ENCODE data around the gene ARID5A. TPM values are rescaled to one million over a fixed set of nuclear protein-coding genes. Genes with fewer than 3 reads are reported as not detected.

The ARID5A gene
- total RNA-seq, 2 donors from 2014 or later, result 81.4 to 115 TPM

DNA sequence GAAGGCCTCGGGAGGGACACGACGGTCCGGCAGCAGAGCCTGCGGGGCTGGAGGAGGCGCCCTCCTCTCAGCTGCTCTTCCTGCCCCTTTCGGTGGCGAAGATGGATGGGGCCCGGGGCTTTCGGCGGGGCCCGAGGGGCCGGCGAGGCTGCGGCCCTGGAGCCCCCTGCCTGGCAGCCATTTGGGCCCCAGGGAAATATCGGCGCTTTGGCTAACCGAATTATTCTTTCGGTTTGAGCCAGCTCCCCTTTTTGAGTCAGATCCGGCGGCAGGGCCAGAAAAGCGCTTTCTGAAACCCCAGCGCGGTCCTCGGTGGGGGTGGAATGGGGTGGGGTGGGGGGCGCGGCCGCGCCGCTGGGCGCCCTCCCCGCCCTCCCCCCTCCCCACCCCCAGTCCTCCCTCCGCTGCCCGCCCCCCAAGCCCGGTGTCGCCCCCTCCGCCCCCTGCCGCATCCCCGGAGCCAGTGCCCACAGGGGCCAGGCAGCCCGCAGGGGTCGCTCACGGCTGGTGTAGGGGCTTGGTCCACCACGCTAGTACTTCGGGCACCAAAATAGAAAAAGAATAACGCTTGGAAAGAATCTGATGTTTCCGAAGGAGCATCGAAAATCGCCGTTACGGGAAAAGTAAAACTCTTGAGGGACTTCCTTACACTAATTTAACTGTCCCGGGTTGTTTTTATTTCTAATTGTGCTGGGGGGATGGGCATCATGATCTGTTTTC is 9.1 kb upstream of the ARID5A start:
- no peaks in the 10 kb centered on the region for H3K27me3 Mint-ChIP-seq
- H3K27ac Mint-ChIP-seq, result peak overlapping the region; percentile 94 to 95
- peak overlapping the region; percentile 83 for H3K4me3 Mint-ChIP-seq
- peaks cover 66 to 68% of the 10 kb centered on the region in 2 donors for H3K4me1 Mint-ChIP-seq (ENCODE audit: low read depth in 2 of 2)
- ATAC-seq (peak; percentile 54 to 69), DNase-seq (ENCODE audit: low spot score) (peak; percentile 89)
- no peaks in the 10 kb centered on the region for H3K36me3 Mint-ChIP-seq
- no peaks in the 10 kb centered on the region for H3K9me3 Mint-ChIP-seq

GRCh38 chr2:96528006-96528699 is 8.4 kb upstream of the ARID5A start:
- DNase-seq (ENCODE audit: low spot score) (peak; percentile 79), ATAC-seq (peak; percentile 54 to 71)
- Mint-ChIP-seq H3K27ac (peak overlapping the region; percentile 94 to 95), H3K4me3 (peak overlapping the region; percentile 83), H3K9me3 (no peaks in the 10 kb centered on the region), H3K4me1 (ENCODE audit: low read depth in 2 of 2) (peaks cover 66 to 69% of the 10 kb centered on the region in 2 donors), H3K27me3 (no peaks in the 10 kb centered on the region), H3K36me3 (no peaks in the 10 kb centered on the region)

GRCh38 chr2:96528700-96529375 is 7.7 kb upstream of the ARID5A start:
- Mint-ChIP-seq H3K27ac (peak overlapping the region; percentile 94 to 95), H3K4me3 (peak overlapping the region; percentile 83), H3K27me3 (no peaks in the 10 kb centered on the region), H3K9me3 (no peaks in the 10 kb centered on the region), H3K36me3 (no peaks in the 10 kb centered on the region), H3K4me1 (ENCODE audit: low read depth in 2 of 2) (peaks cover 63 to 67% of the 10 kb centered on the region in 2 donors)
- DNase-seq (ENCODE audit: low spot score), result no peak
- ATAC-seq, result no peak

DNA sequence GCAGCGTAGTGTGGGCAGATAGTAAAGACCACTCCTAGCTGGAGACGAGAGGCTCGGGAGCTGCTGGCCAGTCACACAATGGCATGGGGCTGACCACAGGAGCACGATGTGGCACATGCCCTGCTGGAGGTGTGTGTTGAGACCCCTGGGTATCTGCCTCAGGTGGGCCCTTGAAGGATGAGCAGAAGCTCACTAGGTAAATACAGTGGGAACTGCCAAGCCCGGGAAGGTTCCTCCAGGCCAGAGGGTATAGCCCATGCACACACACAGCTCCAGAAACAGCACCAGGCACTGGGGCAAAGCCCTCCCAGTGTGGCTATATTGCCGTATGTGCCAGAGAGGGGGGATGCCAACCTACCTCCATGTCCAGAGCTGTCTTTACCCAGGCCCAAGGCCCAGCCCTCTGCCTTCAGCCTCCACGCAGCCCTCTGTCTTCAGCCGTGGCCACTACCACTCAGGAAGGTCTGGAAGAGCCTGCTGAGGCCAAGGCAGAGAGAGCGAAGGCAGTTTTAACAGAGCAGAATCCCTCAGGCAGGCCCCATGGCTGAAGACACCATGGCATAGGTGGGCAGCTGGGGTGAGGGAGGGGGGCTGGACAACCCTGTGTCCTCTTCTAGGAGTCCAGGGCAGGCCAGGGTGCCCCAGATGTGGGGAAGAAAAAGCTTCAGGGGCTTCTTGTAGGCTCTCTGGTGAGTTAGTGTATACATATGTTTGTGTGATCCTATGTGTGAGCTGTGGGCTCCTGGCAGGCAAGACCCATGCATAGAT is 7.0 kb upstream of the ARID5A start:
- no peaks in the 10 kb centered on the region for H3K9me3 Mint-ChIP-seq
- peak overlapping the region; percentile 83 for H3K4me3 Mint-ChIP-seq
- H3K36me3 Mint-ChIP-seq, result no peaks in the 10 kb centered on the region
- peaks cover 61 to 65% of the 10 kb centered on the region in 2 donors for H3K4me1 Mint-ChIP-seq (ENCODE audit: low read depth in 2 of 2)
- DNase-seq (ENCODE audit: low spot score), result no peak
- H3K27me3 Mint-ChIP-seq, result no peaks in the 10 kb centered on the region
- H3K27ac Mint-ChIP-seq, result peak overlapping the region; percentile 94 to 95
- no peak for ATAC-seq

GRCh38 chr2:96530144-96530430 is 6.5 kb upstream of the ARID5A start:
- ATAC-seq, result no peak
- no peaks in the 10 kb centered on the region for H3K36me3 Mint-ChIP-seq
- H3K4me1 Mint-ChIP-seq (ENCODE audit: low read depth in 2 of 2), result peaks cover 61 to 62% of the 10 kb centered on the region in 2 donors
- H3K4me3 Mint-ChIP-seq, result peak overlapping the region; percentile 83
- peak overlapping the region; percentile 94 to 95 for H3K27ac Mint-ChIP-seq
- DNase-seq (ENCODE audit: low spot score), result no peak
- no peaks in the 10 kb centered on the region for H3K27me3 Mint-ChIP-seq
- no peaks in the 10 kb centered on the region for H3K9me3 Mint-ChIP-seq

GRCh38 chr2:96530474-96531357 is 5.8 kb upstream of the ARID5A start:
- Mint-ChIP-seq H3K4me3 (peak overlapping the region; percentile 83), H3K4me1 (ENCODE audit: low read depth in 2 of 2) (peaks cover 67% of the 10 kb centered on the region in 2 donors), H3K9me3 (no peaks in the 10 kb centered on the region), H3K36me3 (no peaks in the 10 kb centered on the region), H3K27ac (peak overlapping the region; percentile 94 to 98), H3K27me3 (no peaks in the 10 kb centered on the region)
- DNase-seq (ENCODE audit: low spot score), result no peak
- no peak for ATAC-seq

DNA sequence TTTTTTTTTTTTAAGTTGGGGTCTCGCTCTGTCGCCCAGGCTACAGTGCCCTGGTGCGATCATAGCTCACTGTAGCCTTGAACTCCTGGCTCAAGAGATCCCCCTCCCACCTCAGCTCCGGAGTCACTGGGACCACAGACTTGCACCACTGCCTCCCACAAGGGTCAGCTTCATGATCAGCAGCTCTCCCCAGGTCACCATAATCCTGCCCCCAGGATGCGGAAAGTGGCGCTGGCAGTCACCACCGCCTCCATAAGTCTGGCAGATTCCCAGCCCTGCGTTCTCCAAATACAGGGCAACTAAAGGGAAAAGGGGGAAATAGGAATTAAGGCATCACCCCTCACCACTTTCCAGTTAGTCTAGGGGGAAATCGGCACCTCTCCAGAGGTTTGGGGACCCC is 5.2 kb upstream of the ARID5A start:
- ATAC-seq (no peak), DNase-seq (ENCODE audit: low spot score) (no peak)
- no peaks in the 10 kb centered on the region for H3K9me3 Mint-ChIP-seq
- H3K27me3 Mint-ChIP-seq, result no peaks in the 10 kb centered on the region
- H3K27ac Mint-ChIP-seq, result peak overlapping the region; percentile 94 to 98
- H3K4me3 Mint-ChIP-seq, result peak overlapping the region; percentile 82
- H3K36me3 Mint-ChIP-seq, result no peaks in the 10 kb centered on the region
- H3K4me1 Mint-ChIP-seq (ENCODE audit: low read depth in 2 of 2), result peaks cover 68 to 74% of the 10 kb centered on the region in 2 donors

DNA sequence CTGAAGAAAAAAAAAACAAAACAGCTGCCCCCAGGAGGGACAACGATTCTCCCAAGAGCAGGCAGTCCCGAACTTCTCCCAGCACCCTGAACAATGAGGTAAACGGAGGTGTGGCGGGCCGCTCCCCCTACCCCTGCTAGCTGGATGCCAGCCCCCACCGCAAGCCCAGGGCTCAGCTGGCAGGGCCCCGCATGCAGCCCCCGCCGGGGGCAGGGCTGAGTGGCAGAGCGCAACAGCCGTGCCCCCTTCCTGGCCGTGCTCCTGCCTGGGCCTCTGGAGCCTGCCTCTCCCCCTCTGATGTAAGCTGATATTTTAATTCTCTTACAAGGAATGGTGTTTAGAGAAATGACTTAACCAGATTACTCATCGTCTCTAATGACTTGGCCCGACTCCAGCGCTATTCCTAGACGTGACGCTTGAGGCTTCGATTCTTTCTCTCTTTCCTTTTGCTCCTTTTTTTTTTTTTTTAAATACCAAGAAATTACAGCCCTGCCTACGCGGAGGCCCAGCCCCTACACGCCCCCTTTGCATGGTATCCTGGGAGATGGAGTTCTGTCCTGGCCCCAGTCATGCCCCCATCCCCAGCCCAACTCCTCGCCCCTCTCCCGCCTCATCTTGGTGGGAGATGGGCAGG is 4.6 kb upstream of the ARID5A start:
- no peaks in the 10 kb centered on the region for H3K9me3 Mint-ChIP-seq
- peak; percentile 50 to 61 for ATAC-seq
- peak overlapping the region; percentile 94 to 98 for H3K27ac Mint-ChIP-seq

GRCh38 chr2:96532641-96533291 is 3.8 kb upstream of the ARID5A start:
- no peaks in the 10 kb centered on the region for H3K9me3 Mint-ChIP-seq
- H3K4me3 Mint-ChIP-seq, result peak overlapping the region; percentile 82
- ATAC-seq (no peak), DNase-seq (ENCODE audit: low spot score) (no peak)
- H3K27ac Mint-ChIP-seq, result peak overlapping the region; percentile 94 to 98
- no peaks in the 10 kb centered on the region for H3K36me3 Mint-ChIP-seq
- H3K27me3 Mint-ChIP-seq, result no peaks in the 10 kb centered on the region
- peaks cover 62 to 66% of the 10 kb centered on the region in 2 donors for H3K4me1 Mint-ChIP-seq (ENCODE audit: low read depth in 2 of 2)

More for the DNA sequence above, 4.6 kb upstream of the ARID5A start:
- peak overlapping the region; percentile 82 for H3K4me3 Mint-ChIP-seq
- DNase-seq (ENCODE audit: low spot score), result peak; percentile 88
- H3K36me3 Mint-ChIP-seq, result no peaks in the 10 kb centered on the region
- no peaks in the 10 kb centered on the region for H3K27me3 Mint-ChIP-seq
- peaks cover 64 to 69% of the 10 kb centered on the region in 2 donors for H3K4me1 Mint-ChIP-seq (ENCODE audit: low read depth in 2 of 2)

DNA sequence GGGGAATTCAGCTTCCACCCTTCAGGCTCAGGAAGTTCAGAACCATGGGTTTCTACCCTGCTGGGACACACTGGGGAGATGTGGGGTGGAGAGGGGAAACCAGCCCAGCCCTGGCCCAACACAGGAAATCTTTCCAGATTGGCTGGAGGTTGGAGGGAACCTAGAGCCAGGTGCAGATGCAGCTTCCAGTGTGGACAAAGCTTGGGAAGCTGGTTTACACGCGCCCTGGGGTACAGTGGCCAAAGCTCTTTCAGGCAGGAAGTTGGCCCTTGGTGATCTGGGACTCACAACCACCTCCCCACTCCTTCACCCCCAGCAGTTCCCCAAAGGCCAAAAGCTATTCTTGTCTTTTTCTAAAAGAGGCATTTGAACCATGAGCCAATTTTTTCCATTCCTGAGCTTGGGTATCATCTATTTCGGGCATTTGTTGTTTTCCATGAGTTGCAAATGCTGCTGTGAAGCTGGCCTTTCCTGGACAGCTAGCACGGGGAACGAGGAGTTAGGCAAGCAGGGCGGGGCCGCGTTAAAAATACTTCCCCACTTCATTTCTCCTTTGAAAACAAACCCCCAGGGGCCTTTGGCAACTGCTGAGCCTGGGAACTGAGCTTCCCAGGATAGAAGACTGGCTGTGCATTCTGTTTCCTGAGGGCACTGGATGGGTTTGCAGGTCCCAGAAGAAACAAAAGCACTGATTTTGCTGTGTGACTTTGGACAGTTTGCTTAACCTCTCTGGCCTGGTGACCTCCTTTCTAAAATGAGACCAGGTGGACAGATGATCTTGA is 3.1 kb upstream of the ARID5A start:
- H3K27ac Mint-ChIP-seq, result peak overlapping the region; percentile 35 to 94
- no peaks in the 10 kb centered on the region for H3K9me3 Mint-ChIP-seq
- no peak overlapping the region for H3K4me3 Mint-ChIP-seq
- H3K27me3 Mint-ChIP-seq, result no peaks in the 10 kb centered on the region
- H3K36me3 Mint-ChIP-seq, result no peaks in the 10 kb centered on the region
- DNase-seq (ENCODE audit: low spot score) (no peak), ATAC-seq (no peak)
- H3K4me1 Mint-ChIP-seq (ENCODE audit: low read depth in 2 of 2), result peaks cover 58 to 60% of the 10 kb centered on the region in 2 donors

DNA sequence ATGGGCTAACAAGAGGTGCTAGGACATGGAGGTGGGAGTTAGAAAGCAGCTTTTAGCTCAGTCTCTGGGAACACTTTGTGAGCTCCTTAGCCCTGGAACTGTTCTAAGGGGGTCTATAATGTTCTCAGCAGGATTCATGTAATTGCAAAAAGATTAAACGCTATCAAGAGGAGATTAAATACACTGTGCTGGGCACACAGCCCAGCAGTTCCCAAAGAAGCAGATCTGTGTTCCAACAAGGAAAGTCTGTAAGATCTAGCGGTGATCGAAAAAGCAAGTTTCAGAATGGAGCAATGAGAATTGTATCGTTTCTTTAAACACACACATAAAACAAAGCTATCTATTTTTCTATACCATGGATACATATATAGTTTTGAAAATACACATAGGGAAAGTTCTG is 2.4 kb upstream of the ARID5A start:
- Mint-ChIP-seq H3K27ac (peak overlapping the region; percentile 35 to 94), H3K36me3 (no peaks in the 10 kb centered on the region), H3K9me3 (no peaks in the 10 kb centered on the region), H3K4me1 (ENCODE audit: low read depth in 2 of 2) (peaks cover 58 to 60% of the 10 kb centered on the region in 2 donors), H3K27me3 (no peaks in the 10 kb centered on the region), H3K4me3 (no peak overlapping the region)
- no peak for DNase-seq (ENCODE audit: low spot score)
- no peak for ATAC-seq
